NCI-H345 treated with DMSO at 0.1 percent for 48 hours (cell line): ENCODE measurements around the gene MAFG.
"Not testable (repeated sequence)": the region's sequence is repeated elsewhere in the genome, so short reads cannot be mapped to it uniquely, and the experiment has no call there.

ENCODE experiments used
- DNase-seq: peaks from one replicate; lab custom pipeline; 2025; ENCODE audit not compliant: unreplicated experiment; lab: John Stamatoyannopoulos, UW

Gene MAFG

GRCh38 chr17:81958633-81959342 lies 31.3 kb upstream of the MAFG start:
- no peak for DNase-seq

GRCh38 chr17:81957691-81958432 lies 30.3 kb upstream of the MAFG start:
- DNase-seq, result no peak

- DNase-seq, result no peak
These were observed 29.4 kb upstream of the MAFG start for GRCh38 chr17:81956607-81957589.

GRCh38 chr17:81955756-81956544 lies 28.4 kb upstream of the MAFG start:
- DNase-seq, result no peak

GRCh38 chr17:81955058-81955681 lies 27.6 kb upstream of the MAFG start:
- no peak for DNase-seq

- no peak for DNase-seq
These were observed 26.9 kb upstream of the MAFG start for GRCh38 chr17:81954131-81955057.

GRCh38 chr17:81953443-81953842 lies 25.9 kb upstream of the MAFG start:
- not testable (repeated sequence) for DNase-seq

GRCh38 chr17:81952792-81953228 lies 25.3 kb upstream of the MAFG start:
- no peak for DNase-seq

- no peak for DNase-seq
These were observed 24.5 kb upstream of the MAFG start for GRCh38 chr17:81951785-81952684.

- DNase-seq, result no peak
These were observed 23.0 kb upstream of the MAFG start for GRCh38 chr17:81950501-81950900.

GRCh38 chr17:81948635-81949378 lies 21.3 kb upstream of the MAFG start:
- no peak for DNase-seq

- DNase-seq, result no peak
These were observed 19.7 kb upstream of the MAFG start, which contains the start of gene MYADML2 for GRCh38 chr17:81947189-81947588. MYADML2 (minus strand) TSS chr17:81947233; CDS start chr17:81941741, 5,492 bp downstream.

- DNase-seq, result no peak
These were observed 17.3 kb upstream of the MAFG start for GRCh38 chr17:81944858-81945257.

GRCh38 chr17:81942167-81942553 lies 14.6 kb upstream of the MAFG start:
- DNase-seq, result no peak

- DNase-seq, result no peak
These were observed 14.1 kb upstream of the MAFG start for GRCh38 chr17:81941484-81942166.
